SK-N-MC (cell line): ENCODE data around the gene DNPH1.

Source experiments
- DNase-seq: peaks from one replicate; pipeline ENCODE4 v3.0.0-alpha.2; 2011; ENCODE audit warnings: low read depth, low spot score
- H3K27ac ChIP-seq: fragments of 200-600 bp; sonication (generic); 2 replicates; pipeline ENCODE4 v1.5.1; 2016; ENCODE audit warnings: mixed run types
- H3K36me3 ChIP-seq: fragments of 200-600 bp; sonication (generic); 2 replicates; pipeline ENCODE4 v1.6.1; 2017; ENCODE audit warnings: antibody characterized with exemption, low read length, mixed read lengths; ENCODE audit not compliant: insufficient read depth
- H3K4me3 ChIP-seq: fragments of 200-600 bp; sonication (generic); 2 replicates; pipeline ENCODE4 v1.5.1; 2016
- H3K9ac ChIP-seq: fragments of 200-600 bp; sonication (generic); 2 replicates; pipeline ENCODE4 v1.8.0; 2017; ENCODE audit warnings: mixed run types, mixed read lengths; ENCODE audit not compliant: insufficient read length
- H3K9me3 ChIP-seq: fragments of 200-600 bp; sonication (generic); 2 replicates; pipeline ENCODE4 v1.6.1; 2017; ENCODE audit warnings: low read depth, mild to moderate bottlenecking, antibody characterized with exemption, low read length, moderate library complexity, mixed read lengths
- EZH2 ChIP-seq: fragments of 200-600 bp; sonication (generic); IDR thresholded peaks from one replicate; pipeline ENCODE4 v1.6.1; 2017; ENCODE audit warnings: antibody characterized with exemption
- FOXP2 ChIP-seq: optimal IDR thresholded peaks from 2 replicates; pipeline ENCODE3; 2011; ENCODE audit warnings: mild to moderate bottlenecking, moderate library complexity; ENCODE audit not compliant: insufficient read depth; ENCODE audit errors: extremely low read length, control extremely low read depth
- POLR2AphosphoS5 ChIP-seq: IDR thresholded peaks from 2 replicates; pipeline ENCODE4 v1.6.1; 2012; ENCODE audit warnings: mild to moderate bottlenecking, low read depth, low read length, borderline replicate concordance

DNPH1 gene

GRCh38 chr6:43185391-43185985 is 43.8 kb downstream of the DNPH1 start:
- H3K9me3 ChIP-seq: no peaks in the 10 kb centered on the region
- H3K4me3 ChIP-seq: no peak overlapping the region
- no peak overlapping the region for H3K27ac ChIP-seq
- no peaks in the 10 kb centered on the region for H3K36me3 ChIP-seq
- DNase-seq: no peak
- TF ChIP-seq EZH2: no peak
- no peak for TF ChIP-seq FOXP2
- no peak for TF ChIP-seq POLR2AphosphoS5
- peak overlapping the region; percentile 32 for H3K9ac ChIP-seq

- Histone ChIP-seq H3K36me3 (no peaks in the 10 kb centered on the region; the same call in 1 of the 2 replicates), H3K9me3 (no peaks in the 10 kb centered on the region), H3K9ac (no peak overlapping the region), H3K27ac (no peak overlapping the region), H3K4me3 (no peak overlapping the region)
- DNase-seq: no peak
- TF ChIP-seq POLR2AphosphoS5: no peak
- no peak for TF ChIP-seq EZH2
- TF ChIP-seq FOXP2: no peak
Measured at GRCh38 chr6:43184268-43184985, 44.9 kb downstream of the DNPH1 start.

DNA sequence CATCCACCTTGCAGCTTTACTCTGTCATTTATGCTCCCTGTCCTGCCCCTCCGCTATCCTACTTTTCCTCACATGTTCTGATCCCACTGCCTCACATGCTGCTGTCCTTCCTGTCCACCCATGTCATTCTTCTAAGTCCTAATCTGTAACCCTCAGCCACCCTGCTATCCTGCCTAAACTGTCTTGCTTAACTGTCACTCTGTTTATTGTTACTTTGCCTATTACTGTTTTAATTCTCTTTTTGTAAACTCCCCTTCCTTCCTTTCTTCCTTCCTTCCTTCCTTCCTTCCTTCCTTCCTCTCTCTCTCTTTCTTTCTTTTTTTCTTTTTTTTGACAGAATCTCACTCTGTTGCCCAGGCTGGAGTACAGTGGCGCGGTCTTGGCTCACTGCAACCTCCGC is 45.8 kb downstream of the DNPH1 start:
- Histone ChIP-seq H3K4me3 (no peak overlapping the region), H3K9me3 (no peaks in the 10 kb centered on the region), H3K36me3 (peaks cover 10% of the 10 kb centered on the region; the same call in 1 of the 2 replicates), H3K9ac (peak overlapping the region; percentile 63), H3K27ac (no peak overlapping the region)
- DNase-seq: no peak
- TF ChIP-seq FOXP2 (no peak), POLR2AphosphoS5 (no peak), EZH2 (no peak)

- peak within 1 kb of the TSS; percentile 75 for H3K4me3 ChIP-seq
- DNase-seq: no peak
- H3K9me3 ChIP-seq: no peaks in the 10 kb centered on the region
- H3K27ac ChIP-seq: 0 out of 2 replicates have a peak within 1 kb of the TSS, but pooled peaks have one; percentile 0
- H3K36me3 ChIP-seq: peaks cover 17% of the 10 kb centered on the region; the same call in 1 of the 2 replicates
- H3K9ac ChIP-seq: peak within 1 kb of the TSS; percentile 63
- TF ChIP-seq EZH2 (no peak), FOXP2 (peak; percentile 38), POLR2AphosphoS5 (peak; percentile 69; the same call in 1 of the 2 replicates)
Measured at GRCh38 chr6:43181942-43182860, 47.1 kb downstream of the DNPH1 start, which contains the start of gene CUL9. TSS of gene CUL9 (plus strand) at chr6:43182196. CDS start at chr6:43184311, 2,115 bp downstream.

GRCh38 chr6:43181621-43181941 is 47.7 kb downstream of the DNPH1 start:
- no peak overlapping the region for H3K9ac ChIP-seq
- H3K4me3 ChIP-seq: peak overlapping the region; percentile 75
- no peaks in the 10 kb centered on the region for H3K9me3 ChIP-seq
- H3K36me3 ChIP-seq: peaks cover 21% of the 10 kb centered on the region; the same call in 1 of the 2 replicates
- H3K27ac ChIP-seq: 0 out of 2 replicates have a peak overlapping the region, but pooled peaks have one; percentile 0
- DNase-seq: no peak
- TF ChIP-seq EZH2: no peak
- no peak for TF ChIP-seq POLR2AphosphoS5
- no peak for TF ChIP-seq FOXP2

GRCh38 chr6:43180985-43181384 is 48.3 kb downstream of the DNPH1 start:
- no peak for TF ChIP-seq FOXP2
- no peak for TF ChIP-seq EZH2
- TF ChIP-seq POLR2AphosphoS5: no peak
- Histone ChIP-seq H3K4me3 (no peak overlapping the region), H3K36me3 (peaks cover 27% of the 10 kb centered on the region; the same call in 1 of the 2 replicates), H3K9me3 (no peaks in the 10 kb centered on the region), H3K27ac (0 out of 2 replicates have a peak overlapping the region, but pooled peaks have one; percentile 0), H3K9ac (no peak overlapping the region)
- DNase-seq: no peak

GRCh38 chr6:43180058-43180457 is 49.2 kb downstream of the DNPH1 start:
- H3K9ac ChIP-seq: no peak overlapping the region
- H3K27ac ChIP-seq: no peak overlapping the region
- H3K36me3 ChIP-seq: peaks cover 36% of the 10 kb centered on the region
- no peak overlapping the region for H3K4me3 ChIP-seq
- no peaks in the 10 kb centered on the region for H3K9me3 ChIP-seq
- no peak for TF ChIP-seq FOXP2
- TF ChIP-seq POLR2AphosphoS5: no peak
- TF ChIP-seq EZH2: no peak
- no peak for DNase-seq
